ENCODE results near the gene EDARADD. TPM values are rescaled to one million over a fixed set of nuclear protein-coding genes. Genes with fewer than 3 reads are reported as not detected.

The EDARADD gene
- total RNA-seq, 1 donor from 2014 or later = 0.98 TPM

- DNase-seq = no peak
- H3K9me3 Mint-ChIP-seq (ENCODE audit: unreplicated experiment) = peaks cover 2% of the 10 kb centered on the region
- TF ChIP-seq, protein P1, sequence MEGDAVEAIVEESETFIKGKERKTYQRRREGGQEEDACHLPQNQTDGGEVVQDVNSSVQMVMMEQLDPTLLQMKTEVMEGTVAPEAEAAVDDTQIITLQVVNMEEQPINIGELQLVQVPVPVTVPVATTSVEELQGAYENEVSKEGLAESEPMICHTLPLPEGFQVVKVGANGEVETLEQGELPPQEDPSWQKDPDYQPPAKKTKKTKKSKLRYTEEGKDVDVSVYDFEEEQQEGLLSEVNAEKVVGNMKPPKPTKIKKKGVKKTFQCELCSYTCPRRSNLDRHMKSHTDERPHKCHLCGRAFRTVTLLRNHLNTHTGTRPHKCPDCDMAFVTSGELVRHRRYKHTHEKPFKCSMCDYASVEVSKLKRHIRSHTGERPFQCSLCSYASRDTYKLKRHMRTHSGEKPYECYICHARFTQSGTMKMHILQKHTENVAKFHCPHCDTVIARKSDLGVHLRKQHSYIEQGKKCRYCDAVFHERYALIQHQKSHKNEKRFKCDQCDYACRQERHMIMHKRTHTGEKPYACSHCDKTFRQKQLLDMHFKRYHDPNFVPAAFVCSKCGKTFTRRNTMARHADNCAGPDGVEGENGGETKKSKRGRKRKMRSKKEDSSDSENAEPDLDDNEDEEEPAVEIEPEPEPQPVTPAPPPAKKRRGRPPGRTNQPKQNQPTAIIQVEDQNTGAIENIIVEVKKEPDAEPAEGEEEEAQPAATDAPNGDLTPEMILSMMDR (IDR thresholded peaks at IDR 0.05; ENCODE audit: partially characterized antibody, unreplicated experiment) = no peak
- no peak overlapping the region for H3K27ac Mint-ChIP-seq (ENCODE audit: unreplicated experiment)
- H3K27me3 Mint-ChIP-seq (ENCODE audit: unreplicated experiment) = no peaks in the 10 kb centered on the region
- H3K4me1 Mint-ChIP-seq (ENCODE audit: low read depth, unreplicated experiment) = no peaks in the 10 kb centered on the region
- H3K36me3 Mint-ChIP-seq (ENCODE audit: unreplicated experiment) = no peaks in the 10 kb centered on the region
- H3K4me3 Mint-ChIP-seq (ENCODE audit: unreplicated experiment) = no peak overlapping the region
These were observed 74.5 kb downstream of the EDARADD start for GRCh38 chr1:236468625-236469024.

DNA sequence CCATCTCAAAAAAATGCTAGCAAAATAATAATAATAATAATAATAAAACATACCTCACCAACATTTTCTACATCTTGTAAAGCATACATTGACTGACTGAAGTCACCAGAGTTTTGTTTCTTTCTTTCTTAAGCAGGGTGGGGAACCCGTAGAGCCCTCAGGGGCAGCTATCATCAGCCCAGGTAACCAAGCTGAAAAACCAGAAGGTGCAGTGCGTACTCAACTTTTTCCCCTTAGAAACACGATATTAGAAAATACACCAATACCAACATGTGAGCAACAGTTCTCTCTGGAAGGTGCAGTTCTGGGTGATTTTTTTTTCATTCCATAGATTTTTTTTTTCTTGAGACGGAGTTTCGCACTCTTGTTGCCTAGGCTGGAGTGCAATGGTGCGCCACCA, 75.4 kb downstream of the EDARADD start:
- Mint-ChIP-seq H3K4me3 (ENCODE audit: unreplicated experiment) (no peak overlapping the region), H3K27ac (ENCODE audit: unreplicated experiment) (no peak overlapping the region), H3K4me1 (ENCODE audit: low read depth, unreplicated experiment) (no peaks in the 10 kb centered on the region), H3K36me3 (ENCODE audit: unreplicated experiment) (no peaks in the 10 kb centered on the region), H3K27me3 (ENCODE audit: unreplicated experiment) (no peaks in the 10 kb centered on the region), H3K9me3 (ENCODE audit: unreplicated experiment) (peaks cover 2% of the 10 kb centered on the region)
- DNase-seq = no peak
- TF ChIP-seq, protein P1 (IDR thresholded peaks at IDR 0.05; ENCODE audit: partially characterized antibody, unreplicated experiment) = no peak

GRCh38 chr1:236471096-236471495, 77.0 kb downstream of the EDARADD start:
- DNase-seq = no peak
- TF ChIP-seq, protein P1 (IDR thresholded peaks at IDR 0.05; ENCODE audit: partially characterized antibody, unreplicated experiment) = no peak
- no peaks in the 10 kb centered on the region for H3K4me1 Mint-ChIP-seq (ENCODE audit: low read depth, unreplicated experiment)
- H3K27me3 Mint-ChIP-seq (ENCODE audit: unreplicated experiment) = no peaks in the 10 kb centered on the region
- no peaks in the 10 kb centered on the region for H3K36me3 Mint-ChIP-seq (ENCODE audit: unreplicated experiment)
- no peak overlapping the region for H3K4me3 Mint-ChIP-seq (ENCODE audit: unreplicated experiment)
- no peak overlapping the region for H3K27ac Mint-ChIP-seq (ENCODE audit: unreplicated experiment)
- peaks cover 2% of the 10 kb centered on the region for H3K9me3 Mint-ChIP-seq (ENCODE audit: unreplicated experiment)

DNA sequence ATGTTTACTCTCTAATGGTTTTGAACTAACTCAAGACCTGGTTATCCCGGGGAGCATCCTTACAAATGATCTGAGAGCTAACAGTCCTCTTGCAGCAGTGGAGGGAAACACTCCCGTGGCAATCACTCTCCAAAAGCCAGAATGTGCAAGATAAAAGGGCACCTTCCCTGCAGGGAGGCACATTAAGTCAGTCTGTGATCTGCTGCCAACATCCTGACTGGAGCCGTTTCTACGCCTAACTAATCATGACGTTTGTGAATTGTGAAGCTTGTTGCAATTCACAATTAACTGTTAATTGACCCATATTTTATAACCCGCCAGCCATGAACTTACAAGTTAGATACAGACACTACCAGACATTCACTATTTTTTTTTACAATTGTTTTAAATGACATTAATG, 77.6 kb downstream of the EDARADD start:
- H3K36me3 Mint-ChIP-seq (ENCODE audit: unreplicated experiment) = no peaks in the 10 kb centered on the region
- H3K27me3 Mint-ChIP-seq (ENCODE audit: unreplicated experiment) = no peaks in the 10 kb centered on the region
- no peak overlapping the region for H3K4me3 Mint-ChIP-seq (ENCODE audit: unreplicated experiment)
- no peak for DNase-seq
- no peak overlapping the region for H3K27ac Mint-ChIP-seq (ENCODE audit: unreplicated experiment)
- peaks cover 2% of the 10 kb centered on the region for H3K9me3 Mint-ChIP-seq (ENCODE audit: unreplicated experiment)
- no peaks in the 10 kb centered on the region for H3K4me1 Mint-ChIP-seq (ENCODE audit: low read depth, unreplicated experiment)
- TF ChIP-seq, protein P1 (IDR thresholded peaks at IDR 0.05; ENCODE audit: partially characterized antibody, unreplicated experiment) = no peak

GRCh38 chr1:236472850-236473788, 79.0 kb downstream of the EDARADD start:
- H3K27ac Mint-ChIP-seq (ENCODE audit: unreplicated experiment) = no peak overlapping the region
- H3K36me3 Mint-ChIP-seq (ENCODE audit: unreplicated experiment) = no peaks in the 10 kb centered on the region
- H3K4me1 Mint-ChIP-seq (ENCODE audit: low read depth, unreplicated experiment) = no peaks in the 10 kb centered on the region
- H3K4me3 Mint-ChIP-seq (ENCODE audit: unreplicated experiment) = no peak overlapping the region
- TF ChIP-seq, protein P1 (IDR thresholded peaks at IDR 0.05; ENCODE audit: partially characterized antibody, unreplicated experiment) = no peak
- H3K27me3 Mint-ChIP-seq (ENCODE audit: unreplicated experiment) = no peaks in the 10 kb centered on the region
- no peak for DNase-seq
- peaks cover 2% of the 10 kb centered on the region for H3K9me3 Mint-ChIP-seq (ENCODE audit: unreplicated experiment)

All from glutamatergic neuron (in vitro differentiated cells).